Mesenteric fat pad (tissue), 1 donor: Measurements from ENCODE around the gene GRIP2. TPM values are rescaled to one million over a fixed set of nuclear protein-coding genes. Genes with fewer than 3 reads are reported as not detected.

Experiments used
- DNase-seq: peaks from one replicate; pipeline ENCODE4 v3.0.0-alpha.2; 2020; ENCODE audit warnings: low spot score
- total RNA-seq: library from RNA; stranded (reverse); fragmentation: NEBNext Ultra II Directional; extraction: Animal tissue kit (Norgen Biotek cat#: 25700); gene quantifications from one replicate; pipeline ENCODE4 v1.2.1, GENCODE V29; 2021
- donor health status: DM: yes; HTN: yes; CAD: no.

Gene GRIP2
- total RNA-seq, 1 donor from 2014 or later, result 0.71 TPM

- no peak for DNase-seq
Measured at GRCh38 chr3:14508505-14508819, 31.7 kb downstream of the GRIP2 start.

GRCh38 chr3:14507757-14508504 lies 32.2 kb downstream of the GRIP2 start:
- DNase-seq, result peak; percentile 53

- DNase-seq, result peak; percentile 71
Measured at GRCh38 chr3:14507305-14507741, 32.8 kb downstream of the GRIP2 start.

- peak; percentile 59 for DNase-seq
Measured at GRCh38 chr3:14506626-14507304, 33.4 kb downstream of the GRIP2 start.

- peak; percentile 75 for DNase-seq
Measured at GRCh38 chr3:14505803-14506500, 34.2 kb downstream of the GRIP2 start.

- peak; percentile 84 for DNase-seq
Measured at GRCh38 chr3:14505001-14505802, 34.9 kb downstream of the GRIP2 start.

GRCh38 chr3:14503706-14504065 lies 36.5 kb downstream of the GRIP2 start:
- DNase-seq, result no peak

GRCh38 chr3:14503033-14503705 lies 37.0 kb downstream of the GRIP2 start:
- peak; percentile 62 for DNase-seq

- DNase-seq, result no peak
Measured at GRCh38 chr3:14502472-14502871, 37.7 kb downstream of the GRIP2 start.

GRCh38 chr3:14497321-14497720 lies 42.8 kb downstream of the GRIP2 start:
- DNase-seq, result no peak

- DNase-seq, result no peak
Measured at GRCh38 chr3:14496351-14496750, 43.8 kb downstream of the GRIP2 start.

GRCh38 chr3:14494973-14495300 lies 45.2 kb downstream of the GRIP2 start:
- DNase-seq, result no peak

- DNase-seq, result no peak
Measured at GRCh38 chr3:14494279-14494972, 45.7 kb downstream of the GRIP2 start.

- no peak for DNase-seq
Measured at GRCh38 chr3:14492948-14493881, 46.9 kb downstream of the GRIP2 start.

- DNase-seq, result no peak
Measured at GRCh38 chr3:14491396-14492190, 48.5 kb downstream of the GRIP2 start.

- no peak for DNase-seq
Measured at GRCh38 chr3:14490831-14491230, 49.3 kb downstream of the GRIP2 start.

- DNase-seq, result no peak
Measured at GRCh38 chr3:14490255-14490654, 49.9 kb downstream of the GRIP2 start.

GRCh38 chr3:14489641-14490040 lies 50.5 kb downstream of the GRIP2 start:
- no peak for DNase-seq
